ENCODE data around the gene TSHZ2. TPM values are rescaled to one million over a fixed set of nuclear protein-coding genes. Genes with fewer than 3 reads are reported as not detected.

The TSHZ2 gene
- total and polyA plus RNA-seq, 7 donors = 1.2 to 32.7 (median 14.0) TPM

- Histone ChIP-seq H3K36me3 (no peaks in the 10 kb centered on the region), H3K27me3 (no peaks in the 10 kb centered on the region)
- DNase-seq = no peak
Observed at GRCh38 chr20:53381568-53382262, 409.6 kb downstream of the TSHZ2 start.

GRCh38 chr20:53382263-53382844 lies 410.2 kb downstream of the TSHZ2 start:
- 78 to 88% methylated on average over 7 of the region's 7 CpGs for WGBS, 2 donors
- no peaks in the 10 kb centered on the region for H3K9me3 ChIP-seq
- TF ChIP-seq CTCF (IDR thresholded peaks at IDR 0.05) (no peak), EP300 (IDR thresholded peaks at IDR 0.05) (no peak), POLR2AphosphoS5 (IDR thresholded peaks at IDR 0.05) (no peak), POLR2A (IDR thresholded peaks at IDR 0.05) (no peak)
- H3K27ac ChIP-seq = no peak overlapping the region
- H3K36me3 ChIP-seq = no peaks in the 10 kb centered on the region
- DNase-seq = no peak
- H3K4me1 ChIP-seq = peaks cover 0 to 5% (median 0%) of the 10 kb centered on the region in 4 donors
- no peak overlapping the region for H3K4me3 ChIP-seq
- no peaks in the 10 kb centered on the region for H3K27me3 ChIP-seq
- intact Hi-C loops (cut with DNase I) = no loop called here

More at GRCh38 chr20:53381568-53382262, 409.6 kb downstream of the TSHZ2 start:
- Histone ChIP-seq H3K4me3 (no peak overlapping the region), H3K27ac (no peak overlapping the region), H3K4me1 (peaks cover 0 to 5% (median 0%) of the 10 kb centered on the region in 4 donors), H3K9me3 (no peaks in the 10 kb centered on the region)
- intact Hi-C loops (cut with DNase I) = no loop called here
- no peak for TF ChIP-seq EP300 (IDR thresholded peaks at IDR 0.05)
- no peak for TF ChIP-seq CTCF (IDR thresholded peaks at IDR 0.05)
- no peak for TF ChIP-seq POLR2A (IDR thresholded peaks at IDR 0.05)
- no peak for TF ChIP-seq POLR2AphosphoS5 (IDR thresholded peaks at IDR 0.05)
- WGBS, 2 donors = 82 to 89% methylated on average over 3 of the region's 3 CpGs

- no peaks in the 10 kb centered on the region for H3K9me3 ChIP-seq
- peaks cover 0 to 5% (median 0%) of the 10 kb centered on the region in 4 donors for H3K4me1 ChIP-seq
- intact Hi-C loops (cut with DNase I) = no loop called here
- H3K36me3 ChIP-seq = no peaks in the 10 kb centered on the region
- DNase-seq = no peak
- H3K4me3 ChIP-seq = no peak overlapping the region
- H3K27ac ChIP-seq = peak overlapping the region; percentile 17 to 37 (median 32)
- no peaks in the 10 kb centered on the region for H3K27me3 ChIP-seq
- no peak for TF ChIP-seq EP300 (IDR thresholded peaks at IDR 0.05)
- TF ChIP-seq POLR2AphosphoS5 (IDR thresholded peaks at IDR 0.05) = no peak
- no peak for TF ChIP-seq POLR2A (IDR thresholded peaks at IDR 0.05)
- TF ChIP-seq CTCF (IDR thresholded peaks at IDR 0.05) = no peak
- 81 to 92% methylated on average over 8 of the region's 8 CpGs for WGBS, 2 donors
Observed at GRCh38 chr20:53383916-53384315, 411.8 kb downstream of the TSHZ2 start.

- Histone ChIP-seq H3K4me3 (no peak overlapping the region), H3K27me3 (no peaks in the 10 kb centered on the region), H3K9me3 (no peaks in the 10 kb centered on the region), H3K4me1 (peaks cover 0 to 5% (median 0%) of the 10 kb centered on the region in 4 donors), H3K36me3 (no peaks in the 10 kb centered on the region), H3K27ac (peak overlapping the region in 3 of 4 donors; percentile 31 to 37 (median 32))
- TF ChIP-seq CTCF (IDR thresholded peaks at IDR 0.05) (no peak), POLR2A (IDR thresholded peaks at IDR 0.05) (no peak), EP300 (IDR thresholded peaks at IDR 0.05) (no peak), POLR2AphosphoS5 (IDR thresholded peaks at IDR 0.05) (no peak)
- WGBS, 2 donors = 68 to 79% methylated on average over 3 of the region's 3 CpGs
- no peak for DNase-seq
- intact Hi-C loops (cut with DNase I) = no loop called here
Observed at GRCh38 chr20:53384392-53384791, 412.2 kb downstream of the TSHZ2 start.
